Measurements from ENCODE around the gene PAQR5. TPM values are rescaled to one million over a fixed set of nuclear protein-coding genes. Genes with fewer than 3 reads are reported as not detected.

Gene PAQR5
- total RNA-seq, 1 experiment from 2014 or later: 4.9 TPM

- Histone ChIP-seq H3K9me2 (ENCODE audit: insufficient read depth) (no peaks in the 10 kb centered on the region), H3K27ac (no peak overlapping the region), H2AFZ (no peak overlapping the region), H3K4me3 (no peak overlapping the region), H3K36me3 (ENCODE audit: low read depth) (no peaks in the 10 kb centered on the region), H3K79me2 (ENCODE audit: low read depth) (no peaks in the 10 kb centered on the region), H3K4me1 (replicated peaks; ENCODE audit: insufficient read depth) (peaks cover 10% of the 10 kb centered on the region), H3K4me2 (no peak overlapping the region), H3K27me3 (ENCODE audit: insufficient read depth, low read depth) (no peaks in the 10 kb centered on the region), H4K20me1 (ENCODE audit: insufficient read depth) (no peaks in the 10 kb centered on the region), H3K9me3 (ENCODE audit: insufficient read depth, low read depth) (no peaks in the 10 kb centered on the region), H3F3A (ENCODE audit: insufficient read depth, low read depth) (no peaks in the 10 kb centered on the region)
- no peak for DNase-seq
- POLR2A ChIA-PET (ENCODE audit: unreplicated experiment): no interaction called here
- intact Hi-C loops (cut with micrococcal nuclease; ENCODE audit: unreplicated experiment): no loop called here
- CTCF ChIA-PET: no interaction called here
- no TSS peak for BruUV-seq (replicated peaks)
- no peak for TF ChIP-seq EZH2 (IDR thresholded peaks at IDR 0.05; ENCODE audit: low read depth)
- TF ChIP-seq, protein P1, sequence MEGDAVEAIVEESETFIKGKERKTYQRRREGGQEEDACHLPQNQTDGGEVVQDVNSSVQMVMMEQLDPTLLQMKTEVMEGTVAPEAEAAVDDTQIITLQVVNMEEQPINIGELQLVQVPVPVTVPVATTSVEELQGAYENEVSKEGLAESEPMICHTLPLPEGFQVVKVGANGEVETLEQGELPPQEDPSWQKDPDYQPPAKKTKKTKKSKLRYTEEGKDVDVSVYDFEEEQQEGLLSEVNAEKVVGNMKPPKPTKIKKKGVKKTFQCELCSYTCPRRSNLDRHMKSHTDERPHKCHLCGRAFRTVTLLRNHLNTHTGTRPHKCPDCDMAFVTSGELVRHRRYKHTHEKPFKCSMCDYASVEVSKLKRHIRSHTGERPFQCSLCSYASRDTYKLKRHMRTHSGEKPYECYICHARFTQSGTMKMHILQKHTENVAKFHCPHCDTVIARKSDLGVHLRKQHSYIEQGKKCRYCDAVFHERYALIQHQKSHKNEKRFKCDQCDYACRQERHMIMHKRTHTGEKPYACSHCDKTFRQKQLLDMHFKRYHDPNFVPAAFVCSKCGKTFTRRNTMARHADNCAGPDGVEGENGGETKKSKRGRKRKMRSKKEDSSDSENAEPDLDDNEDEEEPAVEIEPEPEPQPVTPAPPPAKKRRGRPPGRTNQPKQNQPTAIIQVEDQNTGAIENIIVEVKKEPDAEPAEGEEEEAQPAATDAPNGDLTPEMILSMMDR (conservative IDR thresholded peaks at IDR 0.05): no peak
Measured at GRCh38 chr15:69314736-69315135, 16.0 kb downstream of the PAQR5 start.

- H3K36me3 ChIP-seq (ENCODE audit: low read depth): no peaks in the 10 kb centered on the region
- CTCF ChIA-PET: no interaction called here
- POLR2A ChIA-PET (ENCODE audit: unreplicated experiment): no interaction called here
- no TSS peak for BruUV-seq (replicated peaks)
- peaks cover 10% of the 10 kb centered on the region for H3K4me1 ChIP-seq (replicated peaks; ENCODE audit: insufficient read depth)
- H3K27me3 ChIP-seq (ENCODE audit: insufficient read depth, low read depth): no peaks in the 10 kb centered on the region
- no peak overlapping the region for H3K4me3 ChIP-seq
- intact Hi-C loops (cut with micrococcal nuclease; ENCODE audit: unreplicated experiment): no loop called here
- no peaks in the 10 kb centered on the region for H4K20me1 ChIP-seq (ENCODE audit: insufficient read depth)
- H3K79me2 ChIP-seq (ENCODE audit: low read depth): no peaks in the 10 kb centered on the region
- no peaks in the 10 kb centered on the region for H3K9me3 ChIP-seq (ENCODE audit: insufficient read depth, low read depth)
- H3F3A ChIP-seq (ENCODE audit: insufficient read depth, low read depth): no peaks in the 10 kb centered on the region
- no peak for TF ChIP-seq EZH2 (IDR thresholded peaks at IDR 0.05; ENCODE audit: low read depth)
- TF ChIP-seq, protein P1 (conservative IDR thresholded peaks at IDR 0.05): no peak
- no peak overlapping the region for H3K4me2 ChIP-seq
- H3K27ac ChIP-seq: no peak overlapping the region
- no peak for DNase-seq
- H2AFZ ChIP-seq: no peak overlapping the region
- no peaks in the 10 kb centered on the region for H3K9me2 ChIP-seq (ENCODE audit: insufficient read depth)
Measured at GRCh38 chr15:69315402-69316110, 16.8 kb downstream of the PAQR5 start.

GRCh38 chr15:69316291-69316690, 17.6 kb downstream of the PAQR5 start:
- POLR2A ChIA-PET (ENCODE audit: unreplicated experiment): no interaction called here
- TF ChIP-seq, protein P1 (conservative IDR thresholded peaks at IDR 0.05): no peak
- TF ChIP-seq EZH2 (IDR thresholded peaks at IDR 0.05; ENCODE audit: low read depth): no peak

More at GRCh38 chr15:69316291-69316690, 17.6 kb downstream of the PAQR5 start:
- H3K4me2 ChIP-seq: no peak overlapping the region
- H2AFZ ChIP-seq: no peak overlapping the region
- no peaks in the 10 kb centered on the region for H4K20me1 ChIP-seq (ENCODE audit: insufficient read depth)
- H3K4me1 ChIP-seq (replicated peaks; ENCODE audit: insufficient read depth): peaks cover 7% of the 10 kb centered on the region
- DNase-seq: no peak
- H3K27me3 ChIP-seq (ENCODE audit: insufficient read depth, low read depth): no peaks in the 10 kb centered on the region
- intact Hi-C loops (cut with micrococcal nuclease; ENCODE audit: unreplicated experiment): no loop called here
- no peaks in the 10 kb centered on the region for H3F3A ChIP-seq (ENCODE audit: insufficient read depth, low read depth)
- no TSS peak for BruUV-seq (replicated peaks)
- H3K9me3 ChIP-seq (ENCODE audit: insufficient read depth, low read depth): no peaks in the 10 kb centered on the region
- no peak overlapping the region for H3K27ac ChIP-seq
- no peak overlapping the region for H3K4me3 ChIP-seq
- no peaks in the 10 kb centered on the region for H3K79me2 ChIP-seq (ENCODE audit: low read depth)
- CTCF ChIA-PET: no interaction called here
- H3K9me2 ChIP-seq (ENCODE audit: insufficient read depth): no peaks in the 10 kb centered on the region
- H3K36me3 ChIP-seq (ENCODE audit: low read depth): no peaks in the 10 kb centered on the region
